ENCODE data around the gene LPP.

Gene LPP

DNA sequence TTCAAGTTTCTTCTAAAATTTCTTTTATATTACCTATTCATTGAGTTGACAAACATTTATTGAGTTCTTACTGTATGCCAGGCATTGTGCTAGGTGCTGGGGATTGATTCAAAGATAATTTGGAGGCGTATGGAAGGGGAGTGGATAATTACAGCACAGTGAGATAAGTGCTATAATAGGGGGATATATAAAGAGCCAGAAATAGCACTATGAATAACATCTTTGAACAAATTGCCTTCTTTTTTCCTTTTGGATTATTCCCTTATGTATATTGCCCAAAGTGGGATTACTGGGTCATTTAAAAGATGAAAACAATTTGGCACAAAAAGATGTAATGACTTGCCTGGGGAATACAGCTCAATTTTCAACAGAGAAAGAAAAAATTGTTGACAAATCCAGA lies 64.6 kb downstream of the LPP start:
- no peak for TF ChIP-seq EZH2phosphoT487 (IDR thresholded peaks at IDR 0.05; ENCODE audit: borderline replicate concordance, low read length)
- TF ChIP-seq, protein P1, sequence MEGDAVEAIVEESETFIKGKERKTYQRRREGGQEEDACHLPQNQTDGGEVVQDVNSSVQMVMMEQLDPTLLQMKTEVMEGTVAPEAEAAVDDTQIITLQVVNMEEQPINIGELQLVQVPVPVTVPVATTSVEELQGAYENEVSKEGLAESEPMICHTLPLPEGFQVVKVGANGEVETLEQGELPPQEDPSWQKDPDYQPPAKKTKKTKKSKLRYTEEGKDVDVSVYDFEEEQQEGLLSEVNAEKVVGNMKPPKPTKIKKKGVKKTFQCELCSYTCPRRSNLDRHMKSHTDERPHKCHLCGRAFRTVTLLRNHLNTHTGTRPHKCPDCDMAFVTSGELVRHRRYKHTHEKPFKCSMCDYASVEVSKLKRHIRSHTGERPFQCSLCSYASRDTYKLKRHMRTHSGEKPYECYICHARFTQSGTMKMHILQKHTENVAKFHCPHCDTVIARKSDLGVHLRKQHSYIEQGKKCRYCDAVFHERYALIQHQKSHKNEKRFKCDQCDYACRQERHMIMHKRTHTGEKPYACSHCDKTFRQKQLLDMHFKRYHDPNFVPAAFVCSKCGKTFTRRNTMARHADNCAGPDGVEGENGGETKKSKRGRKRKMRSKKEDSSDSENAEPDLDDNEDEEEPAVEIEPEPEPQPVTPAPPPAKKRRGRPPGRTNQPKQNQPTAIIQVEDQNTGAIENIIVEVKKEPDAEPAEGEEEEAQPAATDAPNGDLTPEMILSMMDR (IDR thresholded peaks at IDR 0.05; ENCODE audit: low read depth, low read length, poor library complexity, severe bottlenecking) = no peak
- no peaks in the 10 kb centered on the region for H3K27me3 ChIP-seq (ENCODE audit: control insufficient read depth, low read length)
- peak overlapping the region; percentile 81; the same call in 1 of the 2 replicates for H3K4me2 ChIP-seq (ENCODE audit: low read length)
- no peaks in the 10 kb centered on the region for H4K20me1 ChIP-seq (ENCODE audit: control insufficient read depth, insufficient read depth, low read depth, low read length)
- H3K4me3 ChIP-seq (ENCODE audit: low read length) = no peak overlapping the region
- H3K9me3 ChIP-seq (ENCODE audit: control insufficient read depth, insufficient read depth, low read length) = no peaks in the 10 kb centered on the region
- peaks cover 6% of the 10 kb centered on the region; the same call in 1 of the 2 replicates for H3K79me2 ChIP-seq (ENCODE audit: control insufficient read depth, low read length)
- H3K36me3 ChIP-seq (ENCODE audit: control insufficient read depth, low read length) = peaks cover 9% of the 10 kb centered on the region
- peaks cover 30% of the 10 kb centered on the region for H3F3A ChIP-seq (ENCODE audit: control insufficient read depth, insufficient read depth)
- peak overlapping the region; percentile 90; the same call in 1 of the 2 replicates for H3K27ac ChIP-seq (ENCODE audit: low read depth, low read length)
- no peaks in the 10 kb centered on the region for H3K9me2 ChIP-seq (replicated peaks; ENCODE audit: control insufficient read depth, low read length)
- H3K4me1 ChIP-seq (ENCODE audit: control insufficient read depth, low read length) = peaks cover 81% of the 10 kb centered on the region

DNA sequence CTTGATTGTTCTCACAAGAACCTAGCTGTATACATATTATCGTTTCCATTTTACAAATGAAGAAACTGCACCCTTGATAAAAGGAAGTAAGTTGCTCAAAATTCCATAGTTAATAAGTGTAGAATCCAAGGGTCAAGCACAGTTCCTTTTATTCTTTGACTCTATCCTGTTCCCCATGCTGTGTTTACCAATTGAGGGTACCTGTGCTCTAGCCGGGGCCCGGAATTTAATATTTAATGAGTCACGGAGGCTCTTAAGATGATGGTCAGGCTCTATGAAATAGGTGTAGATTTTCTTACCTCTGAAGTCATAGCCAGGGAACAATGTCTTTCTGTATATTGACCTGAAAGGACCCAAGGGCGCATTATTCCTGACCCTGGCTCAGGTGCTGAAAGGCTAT lies 65.2 kb downstream of the LPP start:
- no peak overlapping the region for H3K4me2 ChIP-seq (ENCODE audit: low read length)
- no peaks in the 10 kb centered on the region for H3K27me3 ChIP-seq (ENCODE audit: control insufficient read depth, low read length)
- no peak overlapping the region for H3K4me3 ChIP-seq (ENCODE audit: low read length)
- H3K36me3 ChIP-seq (ENCODE audit: control insufficient read depth, low read length) = peaks cover 9% of the 10 kb centered on the region
- H3F3A ChIP-seq (ENCODE audit: control insufficient read depth, insufficient read depth) = peaks cover 30% of the 10 kb centered on the region
- peaks cover 6% of the 10 kb centered on the region; the same call in 1 of the 2 replicates for H3K79me2 ChIP-seq (ENCODE audit: control insufficient read depth, low read length)
- peaks cover 75% of the 10 kb centered on the region for H3K4me1 ChIP-seq (ENCODE audit: control insufficient read depth, low read length)
- no peak overlapping the region for H3K27ac ChIP-seq (ENCODE audit: low read depth, low read length)
- H3K9me2 ChIP-seq (replicated peaks; ENCODE audit: control insufficient read depth, low read length) = no peaks in the 10 kb centered on the region
- TF ChIP-seq, protein P1 (IDR thresholded peaks at IDR 0.05; ENCODE audit: low read depth, low read length, poor library complexity, severe bottlenecking) = no peak
- no peak for TF ChIP-seq EZH2phosphoT487 (IDR thresholded peaks at IDR 0.05; ENCODE audit: borderline replicate concordance, low read length)
- H4K20me1 ChIP-seq (ENCODE audit: control insufficient read depth, insufficient read depth, low read depth, low read length) = no peaks in the 10 kb centered on the region
- H3K9me3 ChIP-seq (ENCODE audit: control insufficient read depth, insufficient read depth, low read length) = no peaks in the 10 kb centered on the region

DNA sequence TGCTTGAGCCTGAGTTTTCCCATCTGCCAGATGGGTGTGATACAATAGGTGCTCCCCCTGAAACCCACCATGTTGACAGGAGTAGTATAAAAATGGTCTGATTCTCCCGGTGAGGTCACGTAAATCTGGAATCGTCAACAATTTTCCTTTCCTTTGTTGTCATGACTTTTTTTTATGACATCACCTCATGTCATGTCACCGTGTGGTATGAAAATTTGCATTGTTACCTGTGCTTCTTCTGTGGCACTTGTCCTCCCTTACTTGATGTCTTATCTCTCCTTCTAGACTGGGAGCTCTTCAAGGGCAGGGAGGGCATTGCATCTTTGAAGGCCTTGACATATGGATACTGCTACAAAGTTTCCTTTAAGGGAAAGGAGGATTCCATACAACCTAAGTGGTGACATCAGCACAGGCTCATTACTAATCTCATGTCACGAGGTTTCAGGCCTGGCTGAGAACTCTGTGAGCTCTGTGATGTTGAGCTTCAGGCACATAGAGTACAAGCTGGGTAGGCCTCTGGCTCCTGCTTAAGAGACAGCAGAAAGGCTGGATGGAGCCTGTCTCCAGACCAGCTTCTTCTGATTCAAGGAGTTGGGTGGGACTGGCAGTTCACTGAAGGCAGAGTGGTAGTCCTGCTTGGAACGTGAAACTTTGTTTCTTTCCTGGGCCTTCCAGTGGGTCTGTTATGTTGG lies 66.3 kb downstream of the LPP start:
- peaks cover 64% of the 10 kb centered on the region for H3K4me1 ChIP-seq (ENCODE audit: control insufficient read depth, low read length)
- no peaks in the 10 kb centered on the region for H3K27me3 ChIP-seq (ENCODE audit: control insufficient read depth, low read length)
- H3K9me2 ChIP-seq (replicated peaks; ENCODE audit: control insufficient read depth, low read length) = no peaks in the 10 kb centered on the region
- TF ChIP-seq EZH2phosphoT487 (IDR thresholded peaks at IDR 0.05; ENCODE audit: borderline replicate concordance, low read length) = no peak
- TF ChIP-seq, protein P1 (IDR thresholded peaks at IDR 0.05; ENCODE audit: low read depth, low read length, poor library complexity, severe bottlenecking) = no peak
- H3K9me3 ChIP-seq (ENCODE audit: control insufficient read depth, insufficient read depth, low read length) = no peaks in the 10 kb centered on the region
- no peaks in the 10 kb centered on the region for H4K20me1 ChIP-seq (ENCODE audit: control insufficient read depth, insufficient read depth, low read depth, low read length)
- H3K79me2 ChIP-seq (ENCODE audit: control insufficient read depth, low read length) = peaks cover 5% of the 10 kb centered on the region; the same call in 1 of the 2 replicates
- H3F3A ChIP-seq (ENCODE audit: control insufficient read depth, insufficient read depth) = peaks cover 23% of the 10 kb centered on the region
- peaks cover 8% of the 10 kb centered on the region for H3K36me3 ChIP-seq (ENCODE audit: control insufficient read depth, low read length)
- no peak overlapping the region for H3K4me3 ChIP-seq (ENCODE audit: low read length)
- no peak overlapping the region for H3K4me2 ChIP-seq (ENCODE audit: low read length)
- H3K27ac ChIP-seq (ENCODE audit: low read depth, low read length) = no peak overlapping the region
